GM18907 (cell line): ENCODE results near the gene BBS10.
"Not testable (repeated sequence)": the region's sequence is repeated elsewhere in the genome, so short reads cannot be mapped to it uniquely, and the experiment has no call there.

Experiments
- ATAC-seq: cut with Tn5 transposase; IDR thresholded peaks from one replicate; pipeline ENCODE4 v1.9.1; 2021; ENCODE audit warnings: mild to moderate bottlenecking, moderate library complexity; ENCODE audit not compliant: unreplicated experiment

BBS10 gene

GRCh38 chr12:76332606-76333005 lies 15.6 kb downstream of the BBS10 start:
- no peak for ATAC-seq

GRCh38 chr12:76329606-76330005 lies 18.6 kb downstream of the BBS10 start:
- ATAC-seq: no peak

GRCh38 chr12:76329159-76329558 lies 19.1 kb downstream of the BBS10 start:
- ATAC-seq: no peak

- ATAC-seq: not testable (repeated sequence)
Observed at GRCh38 chr12:76319595-76320319, 28.5 kb downstream of the BBS10 start.

- ATAC-seq: no peak
Observed at GRCh38 chr12:76318773-76319594, 29.2 kb downstream of the BBS10 start.

GRCh38 chr12:76317976-76318375 lies 30.2 kb downstream of the BBS10 start:
- no peak for ATAC-seq

- no peak for ATAC-seq
Observed at GRCh38 chr12:76316468-76316867, 31.7 kb downstream of the BBS10 start.

- ATAC-seq: no peak
Observed at GRCh38 chr12:76313299-76313698, 34.9 kb downstream of the BBS10 start.

- ATAC-seq: no peak
Observed at GRCh38 chr12:76312315-76312714, 35.9 kb downstream of the BBS10 start.

- no peak for ATAC-seq
Observed at GRCh38 chr12:76311796-76312195, 36.4 kb downstream of the BBS10 start.

- no peak for ATAC-seq
Observed at GRCh38 chr12:76310110-76310509, 38.1 kb downstream of the BBS10 start.

GRCh38 chr12:76308866-76309265 lies 39.3 kb downstream of the BBS10 start:
- no peak for ATAC-seq

- no peak for ATAC-seq
Observed at GRCh38 chr12:76307083-76307482, 41.1 kb downstream of the BBS10 start.

GRCh38 chr12:76303989-76304460 lies 44.2 kb downstream of the BBS10 start:
- no peak for ATAC-seq

GRCh38 chr12:76303365-76303764 lies 44.9 kb downstream of the BBS10 start:
- no peak for ATAC-seq

GRCh38 chr12:76300297-76300665 lies 47.9 kb downstream of the BBS10 start:
- no peak for ATAC-seq

GRCh38 chr12:76299536-76300296 lies 48.5 kb downstream of the BBS10 start:
- ATAC-seq: no peak
